Gastroesophageal sphincter (tissue), 4 donors: ENCODE measurements around the gene ABHD17C. TPM values are rescaled to one million over a fixed set of nuclear protein-coding genes. Genes with fewer than 3 reads are reported as not detected.

ENCODE experiments used
- ATAC-seq: fragments of 150-250 bp; one replicate; pipeline ENCODE4 v1.9.1; 2016; ENCODE audit warnings: mild to moderate bottlenecking, moderate library complexity
- H3K27ac ChIP-seq, 4 donors: fragments of 200-600 bp; sonication (generic) in 3 of 4; 1 replicate in 3 of 4; 2 replicates in 1 of 4; pipeline ENCODE4 v1.5.1; 2016 to 2019
- H3K27me3 ChIP-seq: fragments of 200-600 bp; sonication (generic); one replicate; pipeline ENCODE4 v1.5.1; 2019
- H3K36me3 ChIP-seq, 2 donors: fragments of 200-600 bp; sonication (generic); one replicate each; pipeline ENCODE4 v1.5.1; 2019; ENCODE audit warnings: control low read depth in 1 of 2
- H3K4me1 ChIP-seq, 3 donors: fragments of 200-600 bp; sonication (generic); 1 replicate in 2 of 3; 2 replicates in 1 of 3; pipeline ENCODE4 v1.5.1; 2016 to 2019; ENCODE audit warnings: control low read depth in 2 of 3
- H3K4me3 ChIP-seq, 2 donors: fragments of 200-600 bp; sonication (generic); one replicate each; pipeline ENCODE4 v1.5.1; 2019; ENCODE audit warnings: mild to moderate bottlenecking in 1 of 2, moderate library complexity in 1 of 2
- H3K9me3 ChIP-seq, 3 donors: fragments of 200-600 bp; sonication (generic); one replicate each; pipeline ENCODE4 v1.5.1; 2017 to 2019; ENCODE audit warnings: control low read depth in 2 of 3
- EP300 ChIP-seq: sonication (generic); formaldehyde crosslinking; IDR thresholded peaks from one replicate; pipeline ENCODE4 v1.6.1; 2017; ENCODE audit warnings: antibody characterized with exemption, mild to moderate bottlenecking
- POLR2A ChIP-seq, 2 donors: fragments of 450-650 bp; IDR thresholded peaks; one replicate each; pipeline ENCODE4 v1.6.1; 2017; ENCODE audit warnings: antibody characterized with exemption in 2 of 2, mild to moderate bottlenecking in 2 of 2, moderate library complexity in 1 of 2
- POLR2AphosphoS5 ChIP-seq: sonication (generic); formaldehyde crosslinking; IDR thresholded peaks from one replicate; pipeline ENCODE4 v1.6.1; 2017; ENCODE audit warnings: antibody characterized with exemption
- WGBS, 2 donors: methylation state at CpG; one replicate each; pipeline ENCODE4 v1.1.5; 2018; ENCODE audit warnings: low coverage in 1 of 2; 5-methylcytosine and 5-hydroxymethylcytosine counted together
- total RNA-seq, 4 donors: library from RNA; depleted of rRNA; stranded (reverse); fragments of >200 nt; gene quantifications; one replicate each; pipeline ENCODE4 v1.1.0, GENCODE V29; 2016
- TF ChIP-seq, protein P1 (sequence below), 4 experiments: fragments of 200-600 bp in 2 of 4; fragments of 450-650 bp in 2 of 4; sonication (generic) in 1 of 4; IDR thresholded peaks; one replicate each; pipeline ENCODE4 v1.5.1; 2017 to 2019; ENCODE audit warnings: antibody characterized with exemption in 4 of 4, mild to moderate bottlenecking in 2 of 4, moderate library complexity in 2 of 4

The ABHD17C gene
- total RNA-seq, 4 donors from 2014 or later, result 1.4 to 5.4 (median 3.5) TPM

DNA sequence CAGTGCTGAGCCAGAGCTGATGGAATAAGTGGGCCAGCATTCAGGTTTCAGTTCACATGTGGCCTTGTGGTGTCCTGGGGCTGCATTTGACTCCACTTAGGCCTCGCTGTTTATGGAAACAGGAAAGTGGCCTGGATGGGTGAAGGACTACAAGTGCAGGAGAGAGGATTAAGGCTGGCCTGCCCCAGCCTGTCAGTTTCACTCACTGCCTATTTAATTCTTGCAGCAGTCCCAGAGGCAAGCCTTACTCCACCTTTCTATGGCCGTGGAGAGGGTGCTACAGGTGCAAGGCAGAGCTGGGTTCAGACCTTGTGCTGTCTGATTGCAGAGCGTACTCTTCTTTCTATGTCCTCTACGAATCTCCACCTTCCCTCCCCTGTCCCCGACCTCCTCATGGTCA lies 37.7 kb downstream of the ABHD17C start:
- Histone ChIP-seq H3K36me3 (no peaks in the 10 kb centered on the region), H3K27ac (peak overlapping the region in 3 of 4 donors; percentile 64 to 71 (median 69)), H3K4me1 (peaks cover 2 to 75% (median 13%) of the 10 kb centered on the region in 3 donors), H3K27me3 (no peaks in the 10 kb centered on the region), H3K4me3 (no peak overlapping the region), H3K9me3 (no peaks in the 10 kb centered on the region)
- TF ChIP-seq POLR2A (IDR thresholded peaks at IDR 0.05) (no peak), POLR2AphosphoS5 (no peak), EP300 (no peak)
- TF ChIP-seq, protein P1, sequence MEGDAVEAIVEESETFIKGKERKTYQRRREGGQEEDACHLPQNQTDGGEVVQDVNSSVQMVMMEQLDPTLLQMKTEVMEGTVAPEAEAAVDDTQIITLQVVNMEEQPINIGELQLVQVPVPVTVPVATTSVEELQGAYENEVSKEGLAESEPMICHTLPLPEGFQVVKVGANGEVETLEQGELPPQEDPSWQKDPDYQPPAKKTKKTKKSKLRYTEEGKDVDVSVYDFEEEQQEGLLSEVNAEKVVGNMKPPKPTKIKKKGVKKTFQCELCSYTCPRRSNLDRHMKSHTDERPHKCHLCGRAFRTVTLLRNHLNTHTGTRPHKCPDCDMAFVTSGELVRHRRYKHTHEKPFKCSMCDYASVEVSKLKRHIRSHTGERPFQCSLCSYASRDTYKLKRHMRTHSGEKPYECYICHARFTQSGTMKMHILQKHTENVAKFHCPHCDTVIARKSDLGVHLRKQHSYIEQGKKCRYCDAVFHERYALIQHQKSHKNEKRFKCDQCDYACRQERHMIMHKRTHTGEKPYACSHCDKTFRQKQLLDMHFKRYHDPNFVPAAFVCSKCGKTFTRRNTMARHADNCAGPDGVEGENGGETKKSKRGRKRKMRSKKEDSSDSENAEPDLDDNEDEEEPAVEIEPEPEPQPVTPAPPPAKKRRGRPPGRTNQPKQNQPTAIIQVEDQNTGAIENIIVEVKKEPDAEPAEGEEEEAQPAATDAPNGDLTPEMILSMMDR (IDR thresholded peaks at IDR 0.05), result no peak
- no peak for ATAC-seq
- WGBS, 2 donors, result 68% methylated on average over 5 of the region's 5 CpGs; no CpG with 5 or more reads in 1 of the 2 donors

DNA sequence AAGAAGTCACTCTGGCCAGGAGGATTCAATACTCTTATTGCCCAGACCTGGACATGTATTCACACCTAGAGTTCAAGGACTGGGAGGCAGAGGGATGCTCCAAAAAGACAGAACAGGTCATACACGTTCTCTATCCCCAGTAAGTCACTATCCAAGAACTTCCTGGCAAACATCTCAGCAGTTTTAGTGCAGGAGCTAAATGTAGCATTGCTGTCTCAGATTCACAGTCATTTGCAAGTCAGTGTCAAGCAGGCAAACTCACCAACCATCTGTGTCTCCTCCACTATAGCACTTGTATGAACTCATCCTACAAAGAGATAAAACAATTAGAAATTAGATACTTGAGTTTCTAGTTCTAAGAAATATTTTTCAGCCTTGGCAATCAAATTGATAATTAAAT lies 38.4 kb downstream of the ABHD17C start:
- 33% methylated on average over 1 of the region's 1 CpG; no CpG with 5 or more reads in 1 of the 2 donors for WGBS, 2 donors
- H3K27ac ChIP-seq, result peak overlapping the region in 3 of 4 donors; percentile 64 to 71 (median 69)
- ATAC-seq, result no peak
- H3K27me3 ChIP-seq, result no peaks in the 10 kb centered on the region
- H3K9me3 ChIP-seq, result peaks cover 0 to under 1% (median 0%) of the 10 kb centered on the region in 3 donors
- no peak for TF ChIP-seq EP300
- TF ChIP-seq, protein P1 (IDR thresholded peaks at IDR 0.05), result no peak
- no peak for TF ChIP-seq POLR2AphosphoS5
- no peak for TF ChIP-seq POLR2A (IDR thresholded peaks at IDR 0.05)
- peaks cover 2 to 69% (median 11%) of the 10 kb centered on the region in 3 donors for H3K4me1 ChIP-seq
- H3K36me3 ChIP-seq, result no peaks in the 10 kb centered on the region
- no peak overlapping the region for H3K4me3 ChIP-seq

DNA sequence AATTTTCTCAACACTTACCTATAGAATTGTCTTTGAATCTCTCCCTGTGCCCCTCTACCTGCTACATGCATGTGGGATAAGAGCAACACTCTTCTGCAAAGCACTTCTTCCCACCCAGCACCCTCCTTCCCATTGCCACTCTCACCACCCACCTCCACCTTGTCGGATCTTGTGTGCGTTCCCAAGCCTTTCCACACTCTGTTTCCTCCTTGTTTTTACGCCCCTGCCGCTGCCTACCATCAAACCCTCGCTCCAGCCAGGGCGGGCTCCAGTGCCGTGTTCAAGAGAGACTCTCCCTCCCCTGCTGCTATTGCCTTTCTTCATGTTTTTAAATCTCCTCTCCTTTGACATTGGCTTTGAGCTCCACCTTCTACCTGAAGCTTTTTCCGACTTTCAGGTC lies 40.2 kb downstream of the ABHD17C start:
- Histone ChIP-seq H3K27ac (peak overlapping the region in 2 of 4 donors; percentile 24 to 28), H3K27me3 (no peaks in the 10 kb centered on the region), H3K36me3 (no peaks in the 10 kb centered on the region), H3K4me1 (peaks cover 2 to 62% (median 11%) of the 10 kb centered on the region in 3 donors), H3K4me3 (no peak overlapping the region), H3K9me3 (peaks cover 0 to 5% (median 0%) of the 10 kb centered on the region in 3 donors)
- WGBS, 2 donors, result 94 to 97% methylated on average over 8 of the region's 8 CpGs
- ATAC-seq, result no peak
- TF ChIP-seq, protein P1 (IDR thresholded peaks at IDR 0.05), result no peak
- TF ChIP-seq EP300 (no peak), POLR2A (IDR thresholded peaks at IDR 0.05) (no peak), POLR2AphosphoS5 (no peak)

DNA sequence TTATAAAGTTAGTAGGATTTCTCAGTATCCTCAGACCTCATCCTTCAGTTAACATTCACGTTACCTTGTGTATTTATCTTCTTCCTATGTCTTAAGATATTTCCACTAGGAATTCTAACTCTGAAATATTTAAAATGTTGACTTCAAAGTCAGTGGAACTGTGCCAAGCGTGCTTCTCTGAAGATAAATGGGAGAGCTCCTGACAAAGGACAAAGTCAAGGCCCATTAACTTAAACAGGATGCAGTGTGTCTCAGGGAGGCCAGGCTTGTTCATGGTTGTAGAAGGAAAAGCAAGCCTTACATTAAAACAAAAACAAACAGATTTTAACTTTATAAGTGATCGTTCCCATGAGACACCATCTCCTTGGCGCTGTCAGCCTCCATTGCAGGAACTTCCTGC lies 41.5 kb downstream of the ABHD17C start:
- Histone ChIP-seq H3K4me3 (no peak overlapping the region), H3K36me3 (no peaks in the 10 kb centered on the region), H3K27me3 (no peaks in the 10 kb centered on the region), H3K4me1 (peaks cover 2 to 53% (median 8%) of the 10 kb centered on the region in 3 donors), H3K9me3 (peaks cover 0 to 5% (median 0%) of the 10 kb centered on the region in 3 donors), H3K27ac (peak overlapping the region in 3 of 4 donors; percentile 32 to 66 (median 48))
- no peak for TF ChIP-seq EP300
- TF ChIP-seq POLR2A (IDR thresholded peaks at IDR 0.05), result no peak
- no peak for TF ChIP-seq POLR2AphosphoS5
- TF ChIP-seq, protein P1 (IDR thresholded peaks at IDR 0.05), result no peak
- 16 to 25% methylated on average over 4 of the region's 4 CpGs for WGBS, 2 donors
- ATAC-seq, result no peak

DNA sequence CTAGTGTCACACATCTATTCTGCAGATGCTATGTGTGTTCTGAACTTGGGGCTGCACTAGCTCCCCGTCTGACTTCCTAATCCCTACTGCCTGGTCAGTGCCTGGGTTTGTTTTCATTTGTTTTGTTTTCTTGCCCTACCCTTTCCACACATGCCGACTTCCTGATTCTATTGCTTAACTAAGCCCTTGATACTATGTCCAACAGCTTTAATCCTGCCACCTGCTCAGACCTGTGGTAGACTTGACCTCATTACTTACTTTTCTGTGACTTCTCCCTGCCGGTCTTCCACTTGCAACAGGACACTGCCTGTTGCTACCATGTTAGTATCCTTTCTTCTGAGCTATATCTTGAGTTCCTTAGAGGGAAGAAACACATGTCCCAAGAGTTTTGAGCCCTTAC lies 44.8 kb downstream of the ABHD17C start:
- no peak overlapping the region for H3K27ac ChIP-seq
- no peaks in the 10 kb centered on the region for H3K36me3 ChIP-seq
- TF ChIP-seq, protein P1 (IDR thresholded peaks at IDR 0.05), result no peak
- TF ChIP-seq EP300 (no peak), POLR2AphosphoS5 (no peak), POLR2A (IDR thresholded peaks at IDR 0.05) (no peak)
- no peaks in the 10 kb centered on the region for H3K27me3 ChIP-seq
- H3K4me1 ChIP-seq, result peaks cover 2 to 46% (median 4%) of the 10 kb centered on the region in 3 donors
- H3K9me3 ChIP-seq, result peaks cover 0 to 5% (median 0%) of the 10 kb centered on the region in 3 donors
- ATAC-seq, result no peak
- 92 to 94% methylated on average over 3 of the region's 3 CpGs for WGBS, 2 donors
- H3K4me3 ChIP-seq, result no peak overlapping the region
